RKO (cell line): Measurements from ENCODE around the gene ZNF581.
A peak's percentile ranks its signal among the peaks of the same experiment; 100 is the strongest.

Source experiments
- DNase-seq: peaks from one replicate; pipeline ENCODE4 v3.0.0-alpha.2; 2016; ENCODE audit warnings: low spot score

Gene ZNF581

DNA sequence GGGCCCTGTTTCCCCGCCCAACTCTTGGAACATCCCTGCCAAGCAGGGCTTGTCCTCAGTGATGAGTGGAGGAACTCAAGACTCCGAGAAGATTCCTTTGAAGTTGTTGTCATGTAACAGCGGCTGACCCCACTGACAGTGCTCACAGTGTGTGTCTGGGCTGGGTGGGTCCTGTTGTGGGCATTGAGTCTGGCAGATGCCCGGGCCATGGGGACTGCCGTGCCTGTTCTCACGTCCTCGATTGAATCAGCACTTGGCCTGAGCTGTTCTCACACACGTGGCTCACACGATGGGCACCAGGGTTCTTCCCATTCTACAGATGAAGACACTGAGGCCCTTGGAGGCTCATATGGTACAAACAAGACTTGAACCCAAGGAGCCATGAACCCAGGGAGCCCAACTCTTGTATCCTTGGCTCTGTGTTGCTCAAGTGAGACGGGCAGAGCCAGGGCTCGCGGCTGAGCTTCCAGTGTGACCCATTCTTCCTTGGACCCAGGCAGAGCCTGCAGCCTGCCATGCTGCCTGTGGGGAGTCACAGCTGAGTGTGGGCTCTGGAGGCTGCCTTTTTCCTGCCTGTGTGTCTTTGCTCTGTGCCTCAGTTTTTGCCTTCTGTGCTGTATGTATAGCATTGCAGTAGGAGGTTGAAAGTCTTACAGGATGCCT is 23.0 kb downstream of the ZNF581 start:
- DNase-seq: no peak

DNA sequence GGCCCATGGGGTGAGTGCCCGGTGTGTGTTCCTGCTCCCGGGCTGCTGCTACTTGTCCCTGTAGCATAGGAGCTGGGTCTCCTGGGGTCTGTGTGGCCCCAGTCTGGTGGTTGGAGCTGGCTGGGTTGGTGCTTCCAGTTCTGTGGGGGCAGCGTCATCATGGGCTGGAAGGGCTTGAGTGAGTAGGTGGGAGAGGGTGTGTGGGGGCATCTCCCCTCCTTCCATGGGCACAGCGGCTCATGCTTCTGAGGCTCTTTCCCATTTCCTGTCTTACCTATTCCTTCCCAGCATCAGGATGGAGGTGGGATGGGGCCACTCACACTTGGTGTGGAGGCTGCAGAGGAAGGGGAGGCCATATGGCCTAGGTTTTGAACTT is 23.5 kb downstream of the ZNF581 start:
- DNase-seq: no peak

- DNase-seq: no peak
These were observed 24.1 kb downstream of the ZNF581 start for GRCh38 chr19:55667511-55667910.

DNA sequence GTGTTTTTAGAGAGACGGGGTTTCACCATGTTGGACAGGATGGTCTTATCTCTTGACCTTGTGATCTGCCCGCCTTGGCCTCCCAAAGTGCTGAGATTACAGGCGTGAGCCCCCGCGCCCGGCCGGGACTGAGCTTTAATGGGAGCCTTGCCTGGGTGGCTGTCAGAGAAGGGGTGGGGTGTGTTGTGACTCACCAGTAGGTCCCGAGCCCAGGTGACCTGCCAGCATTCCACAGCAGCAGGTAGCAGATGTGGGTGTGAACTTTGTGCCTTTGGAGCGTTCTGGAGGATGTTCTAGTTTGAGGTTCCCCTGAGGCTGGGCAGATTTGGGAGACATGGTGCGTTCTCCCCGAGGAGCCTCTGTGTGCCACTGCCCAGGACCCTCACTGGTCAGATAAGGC is 24.5 kb downstream of the ZNF581 start:
- no peak for DNase-seq

GRCh38 chr19:55668603-55669348 is 25.3 kb downstream of the ZNF581 start:
- no peak for DNase-seq

DNA sequence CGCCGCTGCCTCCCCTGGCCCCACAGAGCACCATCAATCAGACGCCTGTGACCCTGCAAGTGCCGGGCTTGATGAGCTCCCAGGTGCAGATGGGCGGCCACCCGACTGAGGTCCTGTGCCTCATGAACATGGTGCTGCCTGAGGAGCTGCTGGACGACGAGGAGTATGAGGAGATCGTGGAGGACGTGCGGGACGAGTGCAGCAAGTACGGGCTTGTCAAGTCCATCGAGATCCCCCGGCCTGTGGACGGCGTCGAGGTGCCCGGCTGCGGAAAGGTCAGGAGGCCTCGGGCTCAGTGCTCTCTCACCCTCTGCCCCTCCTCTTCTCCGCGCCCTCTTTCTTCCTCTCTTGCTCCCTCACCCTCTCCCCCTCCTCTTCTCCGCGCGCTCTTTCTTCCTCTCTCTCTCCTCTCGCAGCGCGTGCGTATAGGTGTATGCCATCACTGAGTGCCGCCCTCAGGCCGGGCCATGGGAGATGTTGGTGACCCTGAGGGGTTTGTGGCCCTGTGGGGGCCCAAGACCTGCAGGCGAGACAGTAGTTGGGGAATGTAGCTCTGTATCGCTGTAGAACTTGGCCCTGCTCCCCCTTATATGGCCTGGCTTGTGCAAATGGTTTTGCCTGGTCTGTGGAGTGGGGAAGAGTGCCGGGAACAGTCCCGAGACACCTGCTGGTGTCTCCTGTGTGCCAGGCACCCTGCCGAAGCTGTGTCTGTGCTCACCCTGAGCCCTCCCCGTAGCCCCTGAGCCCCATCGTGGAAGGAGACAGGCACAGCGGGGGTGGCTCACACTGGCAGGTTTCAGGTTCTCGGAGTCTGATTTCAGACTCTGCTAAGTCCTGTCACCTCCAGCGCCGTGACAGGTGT is 26.2 kb downstream of the ZNF581 start:
- DNase-seq: no peak

GRCh38 chr19:55670280-55671053 is 27.0 kb downstream of the ZNF581 start:
- DNase-seq: no peak

DNA sequence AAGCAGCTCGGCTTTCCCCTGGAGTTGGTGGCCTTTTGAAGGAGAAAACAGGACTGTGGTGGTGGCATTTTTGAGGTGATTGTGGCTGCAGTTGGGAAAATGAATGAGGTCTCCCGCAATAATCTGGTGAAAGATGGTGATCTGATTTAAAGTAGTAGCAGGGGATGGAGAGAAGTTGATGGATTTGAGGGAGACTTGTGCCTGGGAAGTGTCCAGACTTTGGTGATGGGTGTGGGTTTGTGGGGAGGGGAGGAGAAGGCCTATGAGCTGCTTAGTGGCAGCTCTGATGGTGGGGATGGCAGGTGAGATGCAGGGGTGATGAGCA is 27.6 kb downstream of the ZNF581 start:
- DNase-seq: no peak

DNA sequence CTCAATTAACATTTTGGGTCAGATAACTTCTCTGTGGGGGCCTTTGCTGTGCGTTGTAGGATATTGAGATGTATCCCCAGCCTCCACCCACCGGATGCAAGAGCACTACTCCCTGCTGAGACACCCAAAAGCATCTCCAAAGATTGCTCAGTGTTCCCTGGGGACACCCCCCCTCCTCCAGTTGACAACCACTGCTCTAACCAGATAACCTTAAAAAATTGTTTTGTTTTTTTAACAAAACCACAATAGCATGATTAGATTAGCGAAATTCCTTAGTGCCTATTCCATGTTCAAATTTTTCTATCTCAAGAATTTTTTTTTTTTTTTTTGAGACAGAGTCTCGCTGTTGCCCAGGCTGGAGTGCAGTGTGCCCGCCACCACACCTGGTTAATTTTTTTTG is 29.0 kb downstream of the ZNF581 start:
- no peak for DNase-seq

DNA sequence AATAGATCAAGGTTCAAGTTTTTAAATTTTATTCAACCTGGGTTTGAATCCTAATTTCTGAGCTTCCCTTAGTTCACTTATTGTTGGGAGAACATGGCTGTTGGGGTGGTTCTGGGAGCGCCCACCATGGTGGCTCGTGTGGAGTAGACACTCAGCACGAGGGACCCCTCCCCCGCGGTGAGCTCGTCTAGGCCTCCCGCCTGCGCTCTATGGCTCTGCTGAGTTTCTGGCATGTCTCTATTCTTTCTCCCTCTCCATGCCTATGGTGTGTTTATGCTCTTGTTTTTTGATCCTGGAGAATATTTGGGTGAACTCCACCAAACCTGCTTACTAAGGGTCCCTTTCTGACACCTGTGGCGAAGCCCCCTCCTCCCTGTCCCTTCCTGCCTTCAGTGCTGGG is 30.0 kb downstream of the ZNF581 start:
- no peak for DNase-seq

- DNase-seq: no peak
These were observed 30.4 kb downstream of the ZNF581 start for GRCh38 chr19:55673889-55674288.

DNA sequence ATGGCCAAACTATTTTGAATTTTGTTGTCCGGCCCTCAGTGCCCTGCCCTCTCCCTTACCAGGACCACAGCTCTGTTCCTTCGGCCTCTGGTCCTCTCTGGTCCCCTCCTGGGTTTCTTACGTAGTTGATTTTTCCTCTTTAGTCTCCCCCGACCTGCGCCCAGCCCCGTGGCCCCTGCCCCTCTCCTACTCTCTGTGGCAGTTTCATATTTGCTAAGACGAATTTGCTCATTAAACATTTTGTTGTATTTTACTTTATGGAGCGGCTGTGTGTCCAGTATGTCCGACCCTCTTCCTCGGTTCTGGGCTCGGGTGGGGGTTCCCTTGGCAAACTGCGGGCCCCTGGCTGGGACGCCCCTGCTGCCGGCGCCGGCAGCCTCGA is 31.0 kb downstream of the ZNF581 start:
- no peak for DNase-seq

GRCh38 chr19:55674841-55675660 is 31.6 kb downstream of the ZNF581 start, which contains the start of gene EPN1:
EPN1 (plus strand) TSS chr19:55675226; CDS start chr19:55678628, 3,402 bp downstream.
- DNase-seq: peak; percentile 97

DNA sequence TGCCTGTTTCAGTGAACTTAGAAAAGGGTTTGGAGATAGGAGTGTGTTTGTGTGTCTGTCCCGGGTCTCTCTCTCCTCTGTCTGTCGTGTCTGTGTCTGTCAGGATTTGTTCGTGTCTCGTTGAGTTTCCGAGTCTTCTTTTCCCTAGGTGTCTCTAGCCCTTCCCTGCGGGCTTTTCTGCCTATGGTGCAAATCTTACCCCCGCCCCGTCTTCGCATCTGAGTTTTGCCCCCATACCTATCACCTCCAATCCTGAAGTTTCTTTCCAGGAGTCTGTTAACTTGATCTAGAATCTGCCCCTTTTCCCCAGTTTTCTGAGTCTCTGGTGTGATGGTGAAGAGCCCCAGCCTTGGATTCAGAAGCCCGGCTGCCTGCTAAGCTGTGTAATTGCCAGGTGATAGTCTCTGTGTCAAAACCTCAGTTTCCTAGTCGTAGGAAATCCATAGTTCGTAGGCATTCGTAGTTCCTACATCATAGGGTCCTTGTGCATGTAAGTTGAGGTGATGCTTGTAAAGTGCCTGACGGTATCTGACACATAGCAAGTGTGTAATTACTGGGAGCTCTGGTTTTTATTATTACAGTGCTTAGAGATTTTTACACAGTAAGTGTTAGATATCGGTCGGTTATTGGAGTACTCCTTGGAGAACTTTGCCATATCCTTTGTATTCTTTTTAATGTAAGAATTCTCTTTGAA is 32.4 kb downstream of the ZNF581 start:
- peak; percentile 67 for DNase-seq

DNA sequence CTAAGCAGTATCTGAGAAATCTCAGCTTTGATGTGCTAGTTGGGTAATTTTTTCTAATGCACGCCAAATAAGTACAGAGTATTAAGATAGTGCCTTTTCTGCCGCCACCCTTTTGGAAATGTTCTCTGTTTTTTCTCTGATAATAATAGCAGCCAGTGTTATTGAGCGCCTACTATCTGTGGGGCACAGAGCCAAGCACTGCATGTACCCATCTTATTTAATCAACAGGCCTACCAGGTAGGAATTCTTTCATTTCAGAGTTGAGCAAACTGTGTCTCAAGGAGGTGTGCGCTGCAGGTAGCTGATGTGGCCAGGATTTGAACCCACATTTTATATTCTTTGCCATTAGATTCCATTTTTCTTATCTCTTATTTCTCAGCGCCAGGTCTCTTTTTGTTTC is 32.9 kb downstream of the ZNF581 start:
- peak; percentile 68 for DNase-seq

DNA sequence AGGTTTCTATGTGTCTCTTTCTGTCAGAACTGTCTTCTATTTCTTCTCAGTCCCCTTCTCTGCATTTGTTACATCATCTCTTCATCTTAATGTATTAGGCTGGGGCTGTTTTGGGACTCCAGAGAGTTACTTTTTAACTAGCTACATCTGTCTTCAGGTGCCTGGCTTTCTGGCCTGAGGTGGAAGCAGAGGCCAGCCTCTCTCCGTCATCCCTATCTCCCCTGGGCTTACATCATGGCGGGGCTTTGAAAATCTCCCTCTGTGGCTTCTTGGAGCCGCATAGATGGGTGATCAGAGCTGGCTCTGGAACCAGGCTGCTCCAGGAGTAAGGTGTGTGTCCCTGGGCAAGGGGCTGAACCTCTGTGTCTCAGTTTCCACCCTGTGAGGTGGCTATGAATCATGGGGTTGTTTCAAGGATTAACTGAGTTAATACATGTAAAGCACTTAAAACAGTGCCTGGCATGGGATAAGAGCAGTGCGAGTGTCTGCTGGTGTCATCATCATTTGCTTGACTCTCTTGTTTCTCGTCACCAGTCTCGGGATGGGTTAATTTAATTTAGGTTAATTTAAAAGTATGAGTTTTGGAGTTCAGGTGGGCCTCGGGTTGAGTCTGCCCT is 33.5 kb downstream of the ZNF581 start:
- DNase-seq: no peak

- DNase-seq: no peak
These were observed 34.2 kb downstream of the ZNF581 start for GRCh38 chr19:55677572-55678028.

GRCh38 chr19:55678121-55678671 is 34.7 kb downstream of the ZNF581 start:
- no peak for DNase-seq

DNA sequence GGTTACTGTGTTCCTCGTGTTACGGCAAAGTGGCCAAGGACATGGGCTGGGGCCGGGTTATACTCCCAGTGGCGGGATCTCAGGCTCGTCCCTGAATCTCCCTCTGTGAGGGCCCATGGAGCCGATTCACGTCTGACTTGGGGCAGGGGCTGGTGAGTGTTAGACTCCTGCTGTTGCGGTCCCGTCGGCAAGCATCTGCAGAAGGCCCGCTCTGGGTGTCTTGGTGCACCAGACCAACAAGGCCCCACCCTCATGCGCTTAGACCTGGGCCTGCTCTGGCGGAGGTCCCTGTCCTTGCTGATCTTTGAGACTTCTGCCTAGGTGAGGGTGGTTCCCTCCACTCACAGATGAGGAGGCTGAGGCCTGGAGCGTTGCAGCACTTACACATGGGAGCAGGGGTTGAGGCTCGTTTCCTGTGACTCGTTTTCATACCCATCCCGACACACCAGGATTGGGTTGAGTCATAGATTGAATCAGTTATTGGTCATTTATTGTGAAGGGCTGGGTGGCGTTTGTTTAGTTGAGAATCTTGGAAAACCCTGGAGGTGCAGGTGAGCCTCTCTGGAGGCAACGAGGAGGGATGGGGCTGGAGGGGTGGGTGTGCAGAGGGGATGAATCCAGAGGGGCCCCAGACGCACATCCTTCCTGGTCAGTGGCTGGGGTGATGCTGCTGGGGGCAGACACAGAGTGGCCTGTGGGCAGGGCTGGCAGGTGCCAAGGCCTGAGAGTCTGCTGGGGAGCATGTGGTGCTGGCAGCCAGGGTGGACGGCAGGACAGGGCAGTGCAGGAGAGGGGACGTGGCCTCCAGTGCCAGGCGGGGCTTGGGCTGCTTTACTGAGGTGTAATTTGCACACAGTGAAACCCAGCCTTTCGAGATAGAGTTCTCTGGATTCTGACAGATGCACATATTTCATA is 36.2 kb downstream of the ZNF581 start:
- DNase-seq: peak; percentile 83
